HEK293 (cell line): ENCODE measurements around the gene ECE1.

Experiments used
- CTCF ChIA-PET: fragments of 350-600 bp; formaldehyde crosslinking; extraction: SDS; loops from one replicate; lab custom pipeline; 2021; ENCODE audit warnings: antibody characterized with exemption; lab: Yijun Ruan, JAX
- POLR2A ChIA-PET: fragments of 300-600 bp; formaldehyde crosslinking; extraction: SDS; loops from one replicate; lab custom pipeline; 2020; ENCODE audit warnings: antibody characterized with exemption, inconsistent platforms; lab: Yijun Ruan, JAX
- H3K27ac ChIP-seq: fragments of 200-500 bp; sonication (Bioruptor generic); 2 replicates; pipeline ENCODE4 v1.5.1; 2014; ENCODE audit warnings: low read depth, low read length, control low read depth, inconsistent platforms; ENCODE audit errors: extremely low read depth
- H3K36me3 ChIP-seq, 2 experiments: fragments of 200-500 bp in 1 of 2; sonication (Bioruptor generic) in 1 of 2; 1 replicate in 1 of 2; 2 replicates in 1 of 2; pipeline ENCODE4 v1.5.1; 2014 to 2017; ENCODE audit warnings: inconsistent platforms in 2 of 2, low read length in 2 of 2; ENCODE audit not compliant: control insufficient read depth in 2 of 2, insufficient read depth in 1 of 2
- H3K4me1 ChIP-seq: fragments of 200-500 bp; sonication (Bioruptor generic); 2 replicates; pipeline ENCODE4 v1.5.1; 2014; ENCODE audit warnings: mild to moderate bottlenecking, low read length, inconsistent platforms; ENCODE audit not compliant: control insufficient read depth, insufficient read depth
- H3K4me3 ChIP-seq: 2 replicates; pipeline ENCODE4 v1.5.1; 2011; ENCODE audit warnings: low read depth, mild to moderate bottlenecking, control low read depth, low read length, moderate library complexity
- H3K9me3 ChIP-seq: fragments of 200-500 bp; sonication (Bioruptor generic); 2 replicates; pipeline ENCODE4 v1.5.1; 2014; ENCODE audit warnings: low read depth, low read length, inconsistent platforms; ENCODE audit not compliant: control insufficient read depth, insufficient read depth
- ELK4 ChIP-seq: IDR thresholded peaks from 2 replicates; pipeline ENCODE4 v1.6.1; 2011; ENCODE audit warnings: mild to moderate bottlenecking, low read depth, low read length, borderline replicate concordance
- GLIS2 ChIP-seq: fragments of 450-650 bp; formaldehyde crosslinking; IDR thresholded peaks from 2 replicates; pipeline ENCODE4 v1.5.1; 2016; ENCODE audit warnings: missing biosample characterization, missing genetic modification characterization
- KLF9 ChIP-seq: fragments of 450-650 bp; formaldehyde crosslinking; IDR thresholded peaks from 2 replicates; pipeline ENCODE4 v1.5.1; 2016; ENCODE audit warnings: missing biosample characterization, missing genetic modification characterization, low read depth
- REPIN1 ChIP-seq: fragments of 450-650 bp; formaldehyde crosslinking; IDR thresholded peaks from 2 replicates; pipeline ENCODE4 v1.5.1; 2017; ENCODE audit warnings: missing biosample characterization, missing genetic modification characterization, low read depth
- REST ChIP-seq: fragments of 450-650 bp; formaldehyde crosslinking; IDR thresholded peaks from 2 replicates; pipeline ENCODE4 v1.5.1; 2016; ENCODE audit warnings: missing biosample characterization, missing genetic modification characterization
- ZBTB17 ChIP-seq: fragments of 450-650 bp; formaldehyde crosslinking; IDR thresholded peaks from 2 replicates; pipeline ENCODE4 v1.5.1; 2016; ENCODE audit warnings: missing biosample characterization, missing genetic modification characterization
- ZBTB21 ChIP-seq: fragments of 450-650 bp; formaldehyde crosslinking; IDR thresholded peaks from 2 replicates; pipeline ENCODE4 v1.5.1; 2017; ENCODE audit warnings: missing biosample characterization, missing genetic modification characterization
- ZBTB7A ChIP-seq: fragments of 450-650 bp; formaldehyde crosslinking; IDR thresholded peaks from 2 replicates; pipeline ENCODE4 v1.5.1; 2016; ENCODE audit warnings: low read depth, missing biosample characterization, missing genetic modification characterization
- ZBTB8A ChIP-seq: fragments of 450-650 bp; formaldehyde crosslinking; IDR thresholded peaks from 2 replicates; pipeline ENCODE4 v1.5.1; 2016; ENCODE audit warnings: missing biosample characterization, missing genetic modification characterization
- ZNF114 ChIP-seq: fragments of 450-650 bp; formaldehyde crosslinking; IDR thresholded peaks from 2 replicates; pipeline ENCODE4 v1.5.0; 2017; ENCODE audit warnings: missing biosample characterization, missing genetic modification characterization
- ZNF133 ChIP-seq: fragments of 450-650 bp; formaldehyde crosslinking; IDR thresholded peaks from 2 replicates; pipeline ENCODE4 v1.5.1; 2016; ENCODE audit warnings: missing biosample characterization, missing genetic modification characterization
- ZNF280C ChIP-seq: fragments of 450-650 bp; formaldehyde crosslinking; IDR thresholded peaks from 2 replicates; pipeline ENCODE4 v1.5.1; 2016; ENCODE audit warnings: missing biosample characterization, missing genetic modification characterization
- ZNF302 ChIP-seq: fragments of 450-650 bp; formaldehyde crosslinking; IDR thresholded peaks from 2 replicates; pipeline ENCODE4 v1.5.1; 2016; ENCODE audit warnings: missing biosample characterization, missing genetic modification characterization, low read depth
- ZNF311 ChIP-seq: fragments of 450-650 bp; formaldehyde crosslinking; IDR thresholded peaks from 2 replicates; pipeline ENCODE4 v1.5.1; 2017; ENCODE audit warnings: missing biosample characterization, missing genetic modification characterization, borderline replicate concordance
- ZNF514 ChIP-seq: fragments of 450-650 bp; formaldehyde crosslinking; IDR thresholded peaks from 2 replicates; pipeline ENCODE4 v1.5.1; 2016; ENCODE audit warnings: missing biosample characterization, missing genetic modification characterization
- ZNF549 ChIP-seq: fragments of 450-650 bp; IDR thresholded peaks from 2 replicates; pipeline ENCODE4 v1.5.1; 2018; ENCODE audit warnings: missing biosample characterization, missing genetic modification characterization, mild to moderate bottlenecking, inconsistent platforms, moderate library complexity
- ZNF596 ChIP-seq: fragments of 450-650 bp; IDR thresholded peaks from 2 replicates; pipeline ENCODE4 v1.5.0; 2018; ENCODE audit warnings: missing biosample characterization, mild to moderate bottlenecking, missing genetic modification characterization, moderate library complexity
- ZNF660 ChIP-seq: fragments of 450-650 bp; IDR thresholded peaks from 2 replicates; pipeline ENCODE4 v1.5.1; 2018; ENCODE audit warnings: missing biosample characterization, mild to moderate bottlenecking, missing genetic modification characterization
- ZNF670 ChIP-seq: fragments of 450-650 bp; formaldehyde crosslinking; IDR thresholded peaks from 2 replicates; pipeline ENCODE4 v1.5.1; 2016; ENCODE audit warnings: missing biosample characterization, missing genetic modification characterization, low read depth
- ZSCAN16 ChIP-seq: fragments of 450-650 bp; formaldehyde crosslinking; IDR thresholded peaks from 2 replicates; pipeline ENCODE4 v1.5.1; 2016; ENCODE audit warnings: missing biosample characterization, missing genetic modification characterization

ECE1 gene

GRCh38 chr1:21238141-21238800 is 52.0 kb downstream of the ECE1 start:
- POLR2A ChIA-PET = no interaction called here
- Histone ChIP-seq H3K27ac (no peak overlapping the region), H3K4me1 (no peaks in the 10 kb centered on the region), H3K4me3 (no peak overlapping the region), H3K9me3 (no peaks in the 10 kb centered on the region), H3K36me3 (peaks cover 0 to 70% of the 10 kb centered on the region in 2 experiments; a peak in 2 of 3 replicates)
- TF ChIP-seq ZNF549 = no peak
- no peak for TF ChIP-seq ZNF133 (tag by site-specific recombination)
- TF ChIP-seq GLIS2 (tag by site-specific recombination) = no peak
- TF ChIP-seq ZBTB8A (tag by site-specific recombination) = no peak
- TF ChIP-seq ZNF311 = no peak
- no peak for TF ChIP-seq ZNF280C (tag by site-specific recombination)
- no peak for TF ChIP-seq ZSCAN16 (tag by site-specific recombination)
- TF ChIP-seq ZBTB21 (tag by site-specific recombination) = no peak
- no peak for TF ChIP-seq REPIN1 (tag by site-specific recombination)
- TF ChIP-seq KLF9 (tag by site-specific recombination) = no peak
- no peak for TF ChIP-seq ZNF660 (tag by site-specific recombination)
- TF ChIP-seq ZNF596 (tag by site-specific recombination) = no peak
- no peak for TF ChIP-seq ZNF514 (tag by site-specific recombination)
- no peak for TF ChIP-seq ELK4
- TF ChIP-seq ZNF670 (tag by site-specific recombination) = no peak
- no peak for TF ChIP-seq ZNF114 (tag by site-specific recombination)
- no peak for TF ChIP-seq ZBTB7A
- TF ChIP-seq ZBTB17 = no peak
- no peak for TF ChIP-seq ZNF302 (tag by site-specific recombination)
- no peak for TF ChIP-seq REST
- TF ChIP-seq, all 188 proteins: peak for 0
- CTCF ChIA-PET = interaction anchor here (1.1 to 2.4 kb wide), 4 partner anchors 9 to 131 kb away, joined by 3 to 15 read pairs (median 8); no protein-coding TSS in a partner anchor
